Adrenal gland (tissue), 12 donors: ENCODE measurements around the gene SUSD6. TPM values are rescaled to one million over a fixed set of nuclear protein-coding genes. Genes with fewer than 3 reads are reported as not detected.
A peak's percentile ranks its signal among the peaks of the same experiment; 100 is the strongest.

Experiments used
- DNase-seq, 7 donors: peaks; one replicate each; pipeline ENCODE4 v3.0.0-alpha.2; 2019 to 2020
- H3K27ac ChIP-seq, 5 donors: fragments of 200-600 bp; sonication (generic) in 4 of 5; 1 replicate in 3 of 5; 2 replicates in 2 of 5; pipeline versions ENCODE4 v1.5.1 to v1.8.0; 2016 to 2020; ENCODE audit warnings: mild to moderate bottlenecking in 1 of 5
- H3K27me3 ChIP-seq: fragments of 200-600 bp; 2 replicates; pipeline ENCODE4 v1.8.0; 2021
- H3K36me3 ChIP-seq, 2 donors: fragments of 200-600 bp; replicated peaks in 1 of 2; 1 replicate in 1 of 2; 2 replicates in 1 of 2; pipeline versions ENCODE4 v1.5.1 to v1.8.0; 2018 to 2022
- H3K4me1 ChIP-seq, 2 donors: fragments of 200-600 bp; replicated peaks in 1 of 2; 1 replicate in 1 of 2; 2 replicates in 1 of 2; pipeline versions ENCODE4 v1.5.1 to v1.8.0; 2018 to 2021
- H3K4me3 ChIP-seq, 4 donors: fragments of 200-600 bp; sonication (generic) in 3 of 4; one replicate each; pipeline ENCODE4 v1.5.1; 2016 to 2018
- H3K9me3 ChIP-seq, 3 donors: fragments of 200-600 bp; sonication (generic) in 1 of 3; replicated peaks in 1 of 3; 1 replicate in 2 of 3; 2 replicates in 1 of 3; pipeline versions ENCODE4 v1.5.1 to v1.8.0; 2016 to 2021
- CTCF ChIP-seq, 6 experiments: fragments of 450-650 bp in 4 of 6; fragments of 200-600 bp in 2 of 6; sonication (generic) in 1 of 6; IDR thresholded peaks; 1 replicate in 5 of 6; 2 replicates in 1 of 6; pipeline versions ENCODE4 v1.5.1 to v1.8.0; 2016 to 2021; ENCODE audit warnings: antibody characterized with exemption in 6 of 6, mild to moderate bottlenecking in 2 of 6, moderate library complexity in 1 of 6
- POLR2A ChIP-seq, 2 donors: fragments of 450-650 bp; IDR thresholded peaks; one replicate each; pipeline ENCODE4 v1.6.1; 2017; ENCODE audit warnings: antibody characterized with exemption in 2 of 2, mild to moderate bottlenecking in 2 of 2, moderate library complexity in 1 of 2
- WGBS, 4 donors: extraction: QIAGEN DNeasy Blood & Tissue Kit in 2 of 4; methylation state at CpG; one replicate each; pipeline versions ENCODE4 v1.1.5 to v1.1.7; 2013 to 2017; 5-methylcytosine and 5-hydroxymethylcytosine counted together
- intact Hi-C, 2 donors: fragments of 100-400 bp; cut with DNase I; formaldehyde crosslinking; loops; one replicate each; pipeline versions ENCODE4 v1.14.1 to v1.15.0; 2022 to 2023
- polyA plus RNA-seq, 3 donors: library from polyadenylated mRNA; stranded (reverse); fragments of 200-250 nt in 2 of 3; fragments of 350-450 nt in 1 of 3; fragmentation: Illumina TruSeq in 1 of 3; extraction: RNeasy Lipid Tissue Mini Kit (QIAGEN cat#74804) in 1 of 3; gene quantifications; one replicate each; pipeline ENCODE4 v1.2.3, GENCODE V29; 2013 to 2014
- total RNA-seq, 9 donors: library from RNA; depleted of rRNA in 4 of 9; stranded (reverse); fragments of >200 nt in 4 of 9; fragments of 120-200 nt in 1 of 9; fragmentation: NEBNext Ultra II Directional in 1 of 9; extraction: Animal tissue kit (Norgen Biotek cat#: 25700) in 1 of 9; gene quantifications; one replicate each; pipeline versions ENCODE4 v1.1.0 to v1.2.4, GENCODE V29; 2013 to 2023
- donor health status: healthy with polysubstance abuse.
- donor health status: Bipolar disorder and iron deficiency.
- donor health status: DM: yes; HTN: yes; CAD: no.
- donor health status: DM: no; HTN: no; CAD: no.
- donor health status: DM: no; HTN: no; CAD: no.
- donor health status: DM: yes; HTN: yes; CAD: no.

Gene SUSD6
- total and polyA plus RNA-seq, 12 donors = 7.8 to 75.5 (median 41.0) TPM

GRCh38 chr14:69572841-69573135 is 38.6 kb upstream of the SUSD6 start:
- TF ChIP-seq CTCF (IDR thresholded peaks at IDR 0.05) (no peak), POLR2A (IDR thresholded peaks at IDR 0.05) (no peak)
- WGBS, 4 donors = 29 to 52% (median 31%) methylated on average over 16 to 37 of the region's 40 CpGs; no CpG with 5 or more reads in 1 of the 4 donors
- H3K4me1 ChIP-seq = peaks cover 5 to 28% of the 10 kb centered on the region in 2 donors
- no peaks in the 10 kb centered on the region for H3K36me3 ChIP-seq
- H3K27ac ChIP-seq = no peak overlapping the region
- intact Hi-C loops = loop anchor here (2.0 to 5.0 kb wide), 2 partner anchors 34 to 35 kb away; no protein-coding TSS in a partner anchor
- DNase-seq = no peak
- H3K27me3 ChIP-seq = peaks cover 68% of the 10 kb centered on the region
- H3K4me3 ChIP-seq = peak overlapping the region in 1 of 4 donors; percentile 59
- H3K9me3 ChIP-seq = no peaks in the 10 kb centered on the region

DNA sequence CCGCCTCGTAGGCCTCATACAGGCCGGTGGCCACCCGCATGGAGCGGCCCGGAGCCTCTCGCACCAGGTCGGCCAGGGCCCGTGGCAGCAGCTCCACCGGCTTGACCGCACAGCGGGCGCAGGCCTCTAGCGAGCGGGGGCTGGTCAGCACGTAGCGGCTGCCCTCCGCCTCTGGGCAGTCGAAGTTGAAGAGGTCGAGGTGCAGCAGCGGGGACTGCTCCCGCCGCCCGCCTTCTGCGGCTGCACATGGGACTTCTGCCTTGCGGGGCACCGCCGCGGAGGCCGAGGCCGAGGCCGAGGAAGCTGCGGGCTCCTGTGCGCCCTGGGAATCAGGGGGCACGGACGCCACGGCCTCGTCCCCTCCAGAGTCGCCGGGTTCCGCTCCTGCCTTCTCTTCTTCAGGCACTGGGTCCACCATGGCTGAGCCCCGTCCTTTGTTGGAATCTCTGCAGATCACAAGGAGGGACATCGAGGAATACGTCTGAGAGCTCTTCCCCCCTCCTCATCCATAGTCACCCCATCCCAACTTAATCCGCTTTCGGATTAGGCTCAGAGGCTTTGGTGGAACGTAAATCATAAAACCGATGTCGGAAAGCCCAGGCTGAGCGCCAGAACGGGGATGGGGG is 38.1 kb upstream of the SUSD6 start:
- H3K4me1 ChIP-seq = peaks cover 5 to 28% of the 10 kb centered on the region in 2 donors
- peaks cover 67% of the 10 kb centered on the region for H3K27me3 ChIP-seq
- TF ChIP-seq CTCF (IDR thresholded peaks at IDR 0.05) (no peak), POLR2A (IDR thresholded peaks at IDR 0.05) (no peak)
- no peak for DNase-seq
- H3K36me3 ChIP-seq = no peaks in the 10 kb centered on the region
- H3K27ac ChIP-seq = no peak overlapping the region
- WGBS, 4 donors = 27 to 50% (median 32%) methylated on average over 8 to 51 of the region's 51 CpGs
- no peak overlapping the region for H3K4me3 ChIP-seq
- intact Hi-C loops = loop anchor here (2.0 to 5.0 kb wide), 2 partner anchors 35 to 36 kb away; no protein-coding TSS in a partner anchor
- H3K9me3 ChIP-seq = no peaks in the 10 kb centered on the region

- WGBS, 4 donors = 5 to 13% (median 7%) methylated on average over 9 to 15 of the region's 15 CpGs
- DNase-seq = no peak
- TF ChIP-seq POLR2A (IDR thresholded peaks at IDR 0.05) (no peak), CTCF (IDR thresholded peaks at IDR 0.05) (no peak)
- Histone ChIP-seq H3K4me3 (no peak overlapping the region), H3K36me3 (no peaks in the 10 kb centered on the region), H3K27me3 (peaks cover 63% of the 10 kb centered on the region), H3K9me3 (no peaks in the 10 kb centered on the region), H3K4me1 (peaks cover 5 to 28% of the 10 kb centered on the region in 2 donors), H3K27ac (no peak overlapping the region)
- intact Hi-C loops = loop anchor here (2.0 to 5.0 kb wide), 2 partner anchors 35 to 37 kb away; no protein-coding TSS in a partner anchor
Observed at GRCh38 chr14:69573831-69574262, 37.5 kb upstream of the SUSD6 start.

- TF ChIP-seq CTCF (IDR thresholded peaks at IDR 0.05) (peak; percentile 74 to 89 (median 84)), POLR2A (IDR thresholded peaks at IDR 0.05) (no peak)
- Histone ChIP-seq H3K36me3 (no peaks in the 10 kb centered on the region), H3K4me3 (peak within 1 kb of the TSS in 1 of 4 donors; percentile 13), H3K9me3 (no peaks in the 10 kb centered on the region), H3K27ac (no peak within 1 kb of the TSS), H3K4me1 (peaks cover 5 to 28% of the 10 kb centered on the region in 2 donors), H3K27me3 (peaks cover 63% of the 10 kb centered on the region)
- WGBS, 4 donors = 1% methylated on average over 17 to 52 of the region's 52 CpGs
- DNase-seq = peak; percentile 30 to 82 (median 62)
- intact Hi-C loops = loop anchor here in 1 of 2 donors (5.0 kb wide), 1 partner anchor 37 kb away; no protein-coding TSS in a partner anchor
Observed at GRCh38 chr14:69574263-69574953, 37.0 kb upstream of the SUSD6 start, which contains the start of gene CCDC177. Gene CCDC177, minus strand, starts transcription at chr14:69574871. Its CDS starts 1,249 bp downstream, at chr14:69573622.
